GM19438 (cell line): Measurements from ENCODE around the gene PVALB.

Experiments used
- ATAC-seq: cut with Tn5 transposase; IDR thresholded peaks from one replicate; pipeline ENCODE4 v1.9.1; 2021; ENCODE audit warnings: low read depth; ENCODE audit not compliant: unreplicated experiment

The PVALB gene, protein sequence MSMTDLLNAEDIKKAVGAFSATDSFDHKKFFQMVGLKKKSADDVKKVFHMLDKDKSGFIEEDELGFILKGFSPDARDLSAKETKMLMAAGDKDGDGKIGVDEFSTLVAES

DNA sequence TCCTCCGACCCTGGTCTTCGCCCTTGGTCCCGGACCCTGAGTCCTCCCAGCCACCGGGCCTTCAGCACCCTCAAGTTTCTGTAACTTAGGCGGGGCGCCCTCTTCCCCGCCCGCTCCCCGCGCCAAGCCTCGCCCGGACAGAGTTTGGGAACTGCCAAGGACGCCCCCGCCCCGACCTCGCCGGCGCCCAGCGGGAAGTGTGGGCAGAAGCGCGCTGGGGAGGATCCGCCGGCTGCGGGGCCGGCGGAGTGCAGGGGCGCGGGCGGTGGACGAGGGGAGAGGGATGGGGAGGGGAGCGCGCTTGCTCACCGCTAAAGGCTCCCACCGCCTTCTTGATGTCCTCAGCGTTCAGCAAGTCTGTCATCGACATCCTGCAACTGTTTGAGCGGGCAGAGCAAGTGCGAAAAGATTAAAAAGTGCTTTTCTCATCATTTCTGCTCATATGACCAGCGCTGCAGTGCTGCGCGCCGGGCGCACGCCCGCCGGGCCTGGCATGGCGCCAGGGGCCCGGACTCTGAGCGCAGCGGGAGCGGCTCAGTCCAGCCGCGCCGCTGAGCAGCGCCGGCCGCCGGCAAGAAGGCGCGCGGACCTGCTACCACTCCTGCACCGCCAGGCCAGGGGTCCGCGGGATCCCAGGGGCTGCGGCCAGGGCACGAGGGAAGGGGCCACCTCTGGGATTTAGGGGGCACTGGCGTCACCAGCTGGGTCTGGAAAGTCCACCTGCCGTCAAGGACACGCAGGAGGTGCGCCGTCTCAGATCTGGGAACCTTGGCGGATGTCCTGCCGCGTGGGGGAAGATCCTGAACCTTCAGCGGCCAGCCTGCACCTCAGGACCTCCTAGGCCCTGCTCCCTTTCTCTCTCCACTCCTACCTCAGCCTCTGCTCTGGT lies at the start of gene PVALB:
TSS of gene PVALB (minus strand) at position 400 of the 889 bp plus-strand sequence. CDS start at position 370, 30 bp downstream.
- no peak for ATAC-seq

DNA sequence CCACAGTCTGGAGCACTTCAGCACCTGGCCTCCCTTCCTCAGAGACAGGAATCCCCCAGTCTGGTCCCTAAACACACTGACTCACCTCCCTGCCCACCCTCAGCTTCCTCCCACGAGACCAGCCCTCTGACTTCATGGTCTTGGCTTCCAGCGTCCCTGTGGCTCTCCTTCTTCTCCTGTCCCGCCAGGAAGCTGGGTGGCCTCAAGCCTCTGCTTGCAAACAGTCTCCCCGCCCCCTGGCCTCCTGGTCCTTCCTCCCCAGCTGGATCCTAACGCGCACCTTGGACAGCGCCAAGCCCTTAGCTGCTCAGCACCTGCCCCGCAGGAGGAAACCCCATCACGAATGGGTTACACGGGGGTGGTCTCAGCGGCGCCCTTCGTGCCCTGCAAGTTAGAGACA lies 48.5 kb upstream of the PVALB start:
- no peak for ATAC-seq

DNA sequence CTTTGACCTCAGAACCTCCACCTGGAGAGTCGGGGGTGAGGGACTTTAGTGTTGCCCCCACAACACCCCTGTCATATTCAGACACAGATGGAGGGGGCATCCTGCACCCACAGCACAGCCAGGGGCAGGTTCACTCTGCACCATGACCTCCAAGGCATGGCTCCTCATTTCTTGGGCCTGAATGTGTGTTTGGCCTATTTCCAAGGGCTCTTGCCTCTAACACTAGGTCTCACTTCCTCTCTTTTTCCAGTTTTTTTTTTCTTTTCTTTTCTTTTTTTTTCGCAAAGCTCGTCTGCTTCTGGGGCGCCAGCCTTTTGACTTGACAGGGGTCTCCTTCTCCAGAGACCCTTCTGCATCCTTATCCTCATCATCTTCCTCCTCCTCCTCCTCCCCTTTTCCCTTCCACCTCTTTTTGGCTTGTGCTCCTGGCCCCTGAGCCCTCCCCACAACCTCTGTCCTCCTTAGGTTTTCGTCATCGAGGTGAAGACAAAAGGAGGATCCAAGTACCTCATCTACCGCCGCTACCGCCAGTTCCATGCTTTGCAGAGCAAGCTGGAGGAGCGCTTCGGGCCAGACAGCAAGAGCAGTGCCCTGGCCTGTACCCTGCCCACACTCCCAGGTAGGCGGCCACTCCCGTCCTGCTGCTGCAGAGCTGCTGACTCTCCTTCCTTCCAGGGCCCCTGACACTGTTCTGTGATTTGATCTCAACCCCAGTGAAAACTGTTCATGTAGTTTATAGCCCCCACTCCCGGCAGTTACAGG lies 47.8 kb upstream of the PVALB start:
- ATAC-seq = no peak

DNA sequence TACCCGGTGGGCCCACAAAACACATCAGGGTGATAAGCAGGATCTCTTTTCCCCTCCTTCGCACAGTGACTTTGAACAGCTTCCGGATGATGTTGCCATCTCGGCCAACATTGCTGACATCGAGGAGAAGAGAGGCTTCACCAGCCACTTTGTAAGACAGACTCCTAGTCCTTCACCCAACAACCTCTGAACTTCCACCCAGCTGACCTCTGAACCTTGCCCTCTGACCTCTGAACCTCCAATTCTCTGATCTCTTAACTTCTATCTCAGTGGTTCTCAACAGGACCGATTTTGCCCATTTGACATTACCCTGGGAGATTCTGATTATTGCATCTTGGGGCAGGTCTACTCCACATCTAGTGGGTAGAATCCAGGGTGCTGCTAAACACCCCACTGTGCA lies 47.1 kb upstream of the PVALB start:
- ATAC-seq = no peak

DNA sequence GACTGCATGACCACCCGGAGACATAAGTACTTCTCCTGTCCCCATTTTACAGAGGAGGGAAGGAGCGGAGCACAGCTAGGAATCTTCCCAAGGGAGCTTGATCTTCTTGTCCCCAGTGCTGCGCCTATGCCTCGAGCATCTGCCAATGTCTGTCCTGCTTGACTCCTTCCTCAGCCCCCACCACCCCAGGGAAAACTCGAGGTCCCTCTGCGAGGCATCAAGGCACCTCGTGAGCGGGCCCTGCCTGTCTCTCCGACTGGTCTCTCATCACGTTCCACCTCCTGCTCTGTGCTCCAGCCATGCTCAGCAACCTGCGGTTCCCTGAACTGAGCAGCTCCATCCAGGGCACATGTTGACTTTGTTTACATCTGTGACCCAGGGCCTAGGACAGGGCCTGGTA lies 46.4 kb upstream of the PVALB start:
- ATAC-seq = no peak

DNA sequence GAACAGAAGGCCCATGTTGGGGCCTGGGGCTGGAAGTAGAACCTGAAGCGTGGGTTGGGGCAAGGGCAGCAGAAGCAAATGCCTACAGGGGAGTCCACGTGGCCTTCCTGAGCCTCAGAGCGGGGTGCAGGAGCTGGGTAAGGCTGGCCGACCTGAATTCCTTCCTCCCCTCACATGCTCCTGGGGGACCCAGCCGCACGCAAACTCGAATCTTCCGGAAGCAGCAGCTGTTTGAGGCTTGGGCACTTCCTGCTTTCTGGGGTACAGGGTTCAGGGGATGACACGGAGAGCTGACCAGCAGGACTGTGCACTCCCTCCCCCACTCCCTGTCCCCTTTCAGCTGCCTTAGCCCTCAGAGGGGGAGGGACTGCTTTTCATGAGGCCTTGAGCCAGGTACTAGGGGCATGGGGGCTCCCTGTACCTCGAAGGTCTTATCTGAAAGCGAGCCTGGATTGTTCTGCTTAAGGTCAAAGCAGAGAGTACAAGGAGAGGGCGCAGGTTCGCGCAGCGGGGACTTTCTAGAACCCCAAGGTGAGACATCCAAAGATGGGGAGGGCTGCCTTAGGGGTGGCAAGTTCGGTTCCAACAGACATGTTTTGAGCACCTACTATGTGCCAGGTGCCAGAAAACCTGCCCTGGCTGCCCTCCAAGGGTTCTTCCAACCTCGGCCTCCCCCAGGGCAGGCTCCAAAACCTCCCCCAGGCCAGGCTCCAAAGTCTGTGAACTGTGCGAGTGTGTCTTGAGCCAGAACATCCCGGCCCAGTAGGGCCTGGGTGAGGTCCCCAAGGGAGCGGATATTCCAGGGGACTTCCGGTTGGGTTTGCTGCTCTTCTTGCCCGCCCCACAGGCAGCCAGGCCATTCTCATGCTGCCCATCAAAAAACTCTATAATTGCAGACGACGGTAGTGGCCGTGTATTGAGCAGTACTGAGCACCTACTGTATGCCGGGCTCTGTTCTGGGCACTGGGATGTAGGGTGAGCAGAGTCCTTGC lies 45.7 kb upstream of the PVALB start:
- peak; percentile 32 for ATAC-seq

DNA sequence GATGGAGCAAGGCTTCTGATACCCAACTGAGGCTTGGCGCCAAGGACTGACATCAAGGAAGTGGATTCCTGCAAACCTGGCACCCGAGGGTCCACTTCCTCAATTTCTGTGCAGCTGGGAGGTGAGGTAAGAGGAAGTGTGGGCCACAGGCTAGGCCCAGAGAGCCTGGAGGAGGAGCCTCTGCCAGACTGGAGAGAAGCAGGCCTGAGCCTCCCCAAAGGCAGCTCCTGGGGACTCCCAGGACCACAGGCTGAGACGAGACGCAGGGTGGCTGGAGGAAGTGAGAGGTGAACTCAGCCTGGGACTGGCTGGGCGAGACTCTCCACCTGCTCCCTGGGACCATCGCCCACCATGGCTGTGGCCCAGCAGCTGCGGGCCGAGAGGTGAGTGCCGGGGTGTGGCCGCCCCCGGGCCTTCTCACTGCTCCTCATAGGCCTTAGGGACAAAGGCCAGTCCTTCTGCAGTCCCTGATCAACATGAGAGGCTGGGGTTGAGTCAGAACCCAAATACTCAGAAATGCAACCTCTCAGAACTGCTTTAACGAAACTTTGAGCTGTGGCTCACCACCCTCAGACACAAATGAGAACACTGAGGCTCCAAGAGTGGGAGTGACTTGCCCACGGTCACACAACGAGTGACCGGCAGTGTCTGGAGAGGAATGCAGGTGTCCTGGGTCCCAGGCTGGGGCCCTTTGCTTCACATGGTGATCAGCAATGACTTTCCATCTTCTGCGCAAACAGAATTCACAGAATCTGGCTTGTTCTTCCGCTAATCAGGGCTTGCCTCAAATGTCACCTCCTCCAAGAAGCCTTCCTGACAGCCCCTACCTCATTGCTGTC lies 44.2 kb upstream of the PVALB start, which contains the start of gene NCF4:
TSS of gene NCF4 (plus strand) at position 186 of the 839 bp plus-strand sequence. CDS start at position 352, 166 bp downstream.
- ATAC-seq = peak; percentile 60

DNA sequence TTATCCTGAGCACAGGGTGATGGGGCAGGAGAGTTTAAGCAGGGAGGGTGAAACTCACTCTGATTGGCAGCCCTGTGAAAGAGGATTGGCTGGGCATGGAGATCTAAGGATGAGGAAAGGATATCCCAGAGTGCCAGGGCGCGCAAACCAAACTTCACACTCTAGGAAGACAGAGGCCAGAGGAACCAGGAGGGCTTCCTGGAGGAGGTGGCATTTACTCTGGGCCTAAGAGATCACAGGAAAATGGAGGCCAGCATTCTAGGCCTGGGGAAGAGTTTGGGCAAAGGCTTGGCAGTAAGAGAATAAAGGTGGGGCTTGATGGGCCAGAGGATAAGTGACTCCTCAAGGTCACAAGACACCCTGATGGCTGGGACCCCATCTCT lies 43.6 kb upstream of the PVALB start:
- ATAC-seq = no peak

DNA sequence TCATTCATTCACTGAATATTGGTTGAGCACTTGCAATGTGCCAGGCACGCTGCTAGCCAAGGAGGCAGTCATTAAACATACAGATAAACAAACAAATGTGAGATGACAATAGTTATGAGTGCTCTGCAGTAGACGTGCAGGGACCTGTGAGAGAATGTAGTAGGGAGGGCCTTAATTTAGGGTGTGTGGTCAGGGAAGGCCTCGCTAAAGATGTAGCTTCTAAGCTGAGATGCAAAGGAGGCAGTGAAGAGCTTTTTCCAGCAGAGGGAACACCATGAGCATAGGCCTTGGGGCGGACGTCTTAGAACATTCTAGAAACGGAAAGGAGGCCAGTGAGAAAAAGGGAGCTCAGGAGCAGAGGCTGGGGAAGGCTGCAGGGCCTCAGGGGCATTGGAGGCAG lies 43.2 kb upstream of the PVALB start:
- ATAC-seq = no peak

DNA sequence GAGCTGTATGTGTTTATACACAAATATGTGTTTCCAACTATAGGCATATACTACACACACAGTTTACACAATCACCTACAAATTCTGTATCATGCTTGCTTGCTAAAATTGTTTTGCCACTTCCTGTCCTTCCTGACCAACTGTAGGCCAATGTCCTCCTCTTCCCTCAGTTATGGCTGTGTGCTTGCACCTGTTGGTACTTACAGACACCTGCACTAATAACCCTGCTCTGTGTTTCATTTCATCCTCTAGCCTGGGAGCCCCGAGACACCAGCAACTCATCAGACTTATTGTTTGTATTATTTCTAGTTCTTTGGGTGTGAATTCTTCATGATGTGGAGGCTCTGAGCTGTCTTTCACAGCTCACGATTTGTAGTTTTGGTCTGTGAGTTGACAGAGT lies 42.1 kb upstream of the PVALB start:
- no peak for ATAC-seq

DNA sequence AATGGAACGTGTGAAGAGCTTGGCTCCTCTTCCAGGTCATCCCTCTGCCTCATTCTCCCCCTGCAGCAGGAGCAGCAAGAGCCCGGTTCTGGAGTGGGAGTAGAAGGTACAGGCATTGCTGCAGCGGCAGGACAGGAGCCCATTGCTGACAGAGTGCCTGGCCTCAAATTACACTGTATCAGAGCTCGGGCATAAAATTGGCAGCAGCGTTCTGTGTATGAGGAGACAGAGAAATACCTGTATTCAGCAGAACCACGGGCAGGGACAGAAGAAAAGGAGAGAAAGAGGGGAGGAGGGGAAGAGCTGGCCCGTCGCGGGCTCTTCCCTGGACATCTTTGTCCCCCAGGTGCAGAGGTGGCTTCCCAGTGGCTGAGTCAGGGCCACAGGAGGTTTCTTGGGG lies 41.3 kb upstream of the PVALB start:
- ATAC-seq = no peak

DNA sequence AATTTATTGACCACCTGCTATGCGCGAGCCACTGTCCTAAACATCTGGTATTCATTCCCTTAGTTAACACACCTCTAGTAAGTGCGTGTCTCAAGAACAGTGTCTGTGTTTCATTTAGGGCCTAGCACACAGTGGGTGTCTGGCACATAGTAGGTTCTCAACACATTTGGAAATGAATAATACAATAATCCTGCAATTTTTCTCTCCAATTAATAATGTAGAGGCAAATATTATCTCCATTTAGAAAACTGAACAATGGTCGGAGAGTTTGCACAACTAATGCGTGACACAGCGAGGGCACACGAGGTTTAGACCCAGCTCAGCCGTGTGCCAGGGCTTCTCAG lies 39.9 kb upstream of the PVALB start:
- ATAC-seq = no peak

DNA sequence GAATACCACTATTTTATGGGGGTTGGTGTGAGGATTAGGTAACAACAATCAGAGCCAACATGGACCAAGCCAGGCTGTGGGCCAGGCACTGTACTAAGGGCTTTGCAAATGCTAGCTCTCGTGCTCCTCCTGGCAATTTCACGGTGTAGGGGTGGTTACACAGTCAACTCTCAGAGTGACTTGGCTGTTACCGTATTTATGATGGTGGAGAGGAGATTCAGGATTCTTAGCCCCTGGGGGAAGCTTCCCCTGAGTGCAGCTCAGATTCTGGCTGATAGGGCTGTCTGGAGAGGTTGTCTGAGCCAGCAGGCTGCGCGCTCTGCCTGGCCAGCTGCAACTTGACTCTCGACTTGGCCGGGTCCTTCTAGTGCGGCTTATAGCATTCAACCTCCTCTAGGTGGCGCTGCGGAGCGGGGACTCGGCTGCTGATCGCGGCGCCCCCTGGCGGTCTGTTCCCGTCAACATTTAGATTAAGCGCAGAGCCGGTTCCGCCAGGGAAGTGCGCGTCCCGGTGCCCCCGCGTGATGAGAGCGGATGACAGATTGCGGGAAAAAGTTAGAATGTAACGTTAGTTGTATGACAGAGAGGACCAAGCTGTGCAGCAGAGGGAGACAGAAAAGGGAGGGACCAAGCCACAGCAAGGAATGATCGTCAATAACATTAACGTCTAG lies 39.4 kb upstream of the PVALB start:
- ATAC-seq = no peak

DNA sequence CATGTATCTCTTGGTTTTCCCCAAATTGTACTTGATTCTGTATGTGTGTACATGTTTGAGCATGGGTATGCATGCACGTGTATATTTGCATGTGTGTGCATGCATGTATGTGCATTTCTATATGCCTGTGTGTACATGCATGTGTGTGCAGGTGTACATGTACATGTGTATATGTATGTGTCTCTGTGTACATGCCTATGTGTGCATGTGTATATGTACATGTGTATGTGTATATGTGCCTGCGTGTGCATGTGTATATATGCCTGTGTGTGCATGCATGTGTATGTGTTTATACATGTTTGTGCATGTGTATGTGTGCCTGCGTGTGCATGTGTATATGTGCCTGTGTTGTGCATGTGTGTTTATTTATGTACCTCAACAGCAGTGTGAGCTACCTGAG lies 38.6 kb upstream of the PVALB start:
- no peak for ATAC-seq

DNA sequence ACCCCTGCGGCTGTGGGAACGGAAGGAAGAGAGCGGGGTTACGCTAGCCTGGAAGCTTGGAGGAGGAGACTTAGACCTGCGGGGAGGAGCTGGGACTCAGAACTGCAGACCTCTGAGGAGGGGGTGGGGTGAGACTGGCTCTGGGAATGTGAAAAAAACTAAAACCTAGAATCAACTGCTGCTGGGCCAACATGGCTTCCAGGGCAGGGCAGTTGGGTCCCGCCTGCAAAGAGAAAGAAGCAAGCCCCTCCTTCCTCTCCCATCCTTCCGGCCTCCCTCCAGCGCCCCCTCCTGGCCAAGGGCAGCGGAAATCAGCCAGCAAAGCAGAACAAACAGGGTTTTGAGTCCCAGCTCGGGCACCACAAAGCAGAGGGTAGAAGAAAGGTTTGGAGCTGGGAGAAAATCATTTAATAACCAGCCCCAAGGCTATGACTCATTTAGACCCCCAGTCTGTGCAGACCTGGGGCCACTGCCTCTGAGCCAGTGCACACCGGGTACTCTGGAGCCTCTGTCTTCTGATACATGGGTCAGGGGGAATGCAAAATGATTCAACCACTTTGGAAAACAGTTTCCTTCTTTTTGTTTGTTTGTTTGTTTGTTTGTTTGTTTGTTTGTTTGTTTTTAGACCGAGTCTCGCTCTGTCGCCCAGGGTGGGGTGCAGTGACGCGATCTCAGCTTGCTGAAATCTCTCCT lies 36.7 kb upstream of the PVALB start:
- no peak for ATAC-seq

DNA sequence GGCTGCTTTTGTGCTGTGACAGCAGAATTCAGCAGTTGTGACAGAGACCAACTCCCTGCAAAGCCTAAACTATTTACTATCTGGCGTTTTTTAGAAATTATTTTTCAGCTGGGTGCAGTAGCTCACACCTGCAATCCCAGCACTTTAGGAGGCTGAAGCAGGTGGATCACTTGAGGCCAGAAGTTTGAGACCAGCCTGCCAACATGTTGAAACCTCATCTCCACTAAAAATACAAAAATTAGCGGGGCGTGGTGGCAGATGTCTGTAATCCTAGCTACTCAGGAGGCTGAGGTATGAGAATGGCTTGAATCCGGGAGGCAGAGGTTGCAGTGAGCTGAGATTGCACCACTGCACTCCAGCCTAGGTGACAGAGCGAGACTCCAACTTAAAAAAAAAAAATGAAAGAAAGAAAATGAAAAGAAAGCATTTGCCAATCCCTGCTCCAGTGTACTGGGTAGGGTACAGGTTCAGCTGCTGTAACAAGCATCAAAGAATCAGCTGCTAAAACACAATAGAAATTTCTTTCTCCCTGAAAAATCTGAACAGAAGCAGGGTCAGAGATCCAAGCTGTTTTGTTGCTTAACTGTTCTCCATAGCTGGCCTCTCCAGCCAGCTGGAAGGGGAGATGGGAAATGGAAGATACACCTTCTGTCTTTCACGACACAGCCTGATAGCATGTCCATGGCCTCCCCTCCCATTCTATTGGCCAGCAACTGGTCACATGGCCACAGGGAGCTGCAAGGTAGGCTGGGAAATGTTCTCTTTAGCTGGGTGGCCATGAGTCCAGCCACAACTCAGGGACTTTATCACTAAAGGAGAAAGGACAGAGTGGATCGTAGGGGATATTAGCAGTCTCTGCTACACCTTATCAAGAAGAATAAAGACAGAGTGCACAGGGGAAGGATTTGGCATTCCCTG lies 35.5 kb upstream of the PVALB start:
- ATAC-seq = no peak

DNA sequence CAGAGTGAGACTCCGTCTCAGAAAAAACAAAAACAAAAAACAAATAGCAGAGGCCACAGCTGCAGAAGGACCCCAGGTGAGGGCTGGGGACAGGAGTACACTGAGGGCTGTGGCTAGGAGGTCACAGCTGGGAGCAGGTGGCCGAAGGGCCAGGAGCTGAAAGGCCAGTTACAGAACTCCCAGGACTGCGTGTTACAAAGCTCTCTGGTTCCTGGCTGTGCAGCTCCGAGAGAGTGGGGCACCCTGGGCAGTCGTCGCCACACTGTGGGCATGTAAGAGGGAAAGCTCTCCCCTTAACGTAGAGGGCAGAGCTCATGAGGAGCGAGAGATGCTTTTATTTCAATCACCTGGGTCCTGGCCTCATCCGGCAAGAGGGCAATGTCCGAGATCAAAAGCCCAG lies 33.8 kb upstream of the PVALB start:
- no peak for ATAC-seq
